Measurements from ENCODE around the gene USP16. TPM values are rescaled to one million over a fixed set of nuclear protein-coding genes. Genes with fewer than 3 reads are reported as not detected.

The USP16 gene
- total RNA-seq, 3 donors from 2014 or later (not counting 1 experiment from before 2014, with no cell fraction given), result 67.9 to 76.9 (median 75.7) TPM

DNA sequence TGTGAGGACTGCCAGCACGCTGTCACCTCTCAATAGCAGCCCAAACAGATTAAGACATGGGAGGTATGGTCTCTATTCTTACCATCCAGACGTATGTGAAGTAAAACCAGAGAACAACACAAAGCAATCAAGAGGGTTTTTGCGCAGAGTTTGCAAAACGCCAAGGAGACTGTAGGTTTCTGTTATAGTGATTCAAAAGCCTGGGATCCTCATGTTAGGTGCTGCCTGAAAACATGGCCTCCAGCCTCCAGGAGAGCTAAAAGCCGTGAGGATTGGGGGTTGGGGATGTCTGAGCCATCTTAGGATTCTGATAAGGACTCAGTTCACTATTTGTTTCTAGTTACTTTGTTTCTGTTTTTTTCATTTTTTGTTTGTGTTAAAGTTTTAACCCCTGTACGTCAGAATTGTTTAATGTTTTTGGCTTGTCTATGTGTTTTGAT is 53.2 kb downstream of the USP16 start:
- peaks cover 57 to 68% of the 10 kb centered on the region in 2 donors for H3K4me1 Mint-ChIP-seq
- Histone ChIP-seq H3K27ac (ENCODE audit: low read length) (peak overlapping the region; percentile 84), H3K4me3 (ENCODE audit: low read length) (peak overlapping the region; percentile 47), H3K4me1 (ENCODE audit: control insufficient read depth, insufficient read depth, low read length) (peaks cover 43% of the 10 kb centered on the region), H3K36me3 (ENCODE audit: control insufficient read depth, insufficient read depth, low read length) (no peaks in the 10 kb centered on the region), H3K27me3 (ENCODE audit: control insufficient read depth, insufficient read depth, low read length) (no peaks in the 10 kb centered on the region), H3K9me3 (ENCODE audit: control insufficient read depth, insufficient read depth, low read length) (no peaks in the 10 kb centered on the region)
- peak overlapping the region; percentile 81 for H3K4me3 Mint-ChIP-seq
- WGBS (ENCODE audit: insufficient coverage), result 55% methylated on average over 5 of the region's 6 CpGs
- no peaks in the 10 kb centered on the region for H3K27me3 Mint-ChIP-seq (ENCODE audit: low read depth in 2 of 2)
- peaks cover 0 to 2% of the 10 kb centered on the region in 2 donors for H3K9me3 Mint-ChIP-seq
- no peak for TF ChIP-seq CTCF (IDR thresholded peaks at IDR 0.05)
- ATAC-seq (no peak), DNase-seq (peak in 1 of 2 donors; percentile 57)
- peak overlapping the region; percentile 92 to 93 for H3K27ac Mint-ChIP-seq
- intact Hi-C loops (cut with micrococcal nuclease), result loop anchor here (10.0 kb wide), 2 partner anchors 193 to 243 kb away; a partner anchor contains a TSS
- no peaks in the 10 kb centered on the region for H3K36me3 Mint-ChIP-seq

DNA sequence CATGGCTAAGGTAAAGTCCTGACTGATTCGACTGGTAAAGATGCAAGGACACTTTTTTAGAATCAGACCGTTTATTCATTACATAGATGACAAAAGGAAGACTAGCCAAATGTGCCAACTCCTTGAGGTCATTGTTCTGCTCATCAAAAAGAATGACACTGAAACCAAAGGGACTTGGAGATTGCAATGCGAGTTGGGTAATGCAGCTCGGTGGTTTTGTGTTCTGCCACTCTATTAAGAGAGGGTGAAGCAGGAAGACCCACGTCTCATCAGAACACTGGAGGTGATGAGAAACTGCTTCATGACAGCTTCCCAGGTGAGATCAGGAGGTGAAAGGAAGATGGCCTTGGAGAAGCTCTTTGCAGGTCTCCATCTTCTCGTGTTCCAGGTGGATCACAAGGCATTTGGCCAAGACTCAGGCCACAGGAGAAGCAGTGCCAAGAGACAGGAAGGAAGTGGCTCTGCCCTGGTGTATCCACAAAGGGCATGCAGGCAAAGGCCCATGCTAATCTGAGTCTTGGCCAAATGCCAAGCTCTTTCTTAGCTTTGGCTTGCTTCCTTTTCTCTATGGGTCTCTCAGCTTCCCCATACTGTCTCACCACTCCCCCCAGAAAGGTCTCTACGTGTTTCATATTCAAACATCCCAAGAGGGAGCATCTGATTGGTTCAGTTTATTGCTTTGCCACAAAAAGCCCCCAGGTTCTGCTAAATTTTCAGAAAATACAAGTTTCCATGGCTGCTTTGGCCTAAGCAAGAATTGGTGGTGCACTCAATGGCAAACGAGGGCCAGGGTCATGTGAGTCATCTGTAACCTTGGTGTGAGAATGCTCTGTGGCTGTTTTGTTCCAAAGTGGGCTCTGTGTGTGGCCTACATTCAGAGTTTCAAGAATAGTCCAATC is 54.6 kb downstream of the USP16 start:
- Mint-ChIP-seq H3K36me3 (no peaks in the 10 kb centered on the region), H3K4me1 (peaks cover 43 to 54% of the 10 kb centered on the region in 2 donors), H3K9me3 (peaks cover 0 to 2% of the 10 kb centered on the region in 2 donors), H3K4me3 (peak overlapping the region; percentile 85), H3K27ac (peak overlapping the region; percentile 92 to 93), H3K27me3 (ENCODE audit: low read depth in 2 of 2) (no peaks in the 10 kb centered on the region)
- ATAC-seq, result peak; percentile 27 to 63 (median 41)
- TF ChIP-seq CTCF (IDR thresholded peaks at IDR 0.05), result no peak
- H3K9me3 ChIP-seq (ENCODE audit: control insufficient read depth, insufficient read depth, low read length), result no peaks in the 10 kb centered on the region
- intact Hi-C loops (cut with micrococcal nuclease), result loop anchor here (10.0 kb wide), 2 partner anchors 194 to 244 kb away; a partner anchor contains a TSS
- no peaks in the 10 kb centered on the region for H3K36me3 ChIP-seq (ENCODE audit: control insufficient read depth, insufficient read depth, low read length)
- H3K27me3 ChIP-seq (ENCODE audit: control insufficient read depth, insufficient read depth, low read length), result no peaks in the 10 kb centered on the region
- H3K27ac ChIP-seq (ENCODE audit: low read length), result peak overlapping the region; percentile 71
- DNase-seq, result peak in 1 of 2 donors; percentile 70
- H3K4me1 ChIP-seq (ENCODE audit: control insufficient read depth, insufficient read depth, low read length), result peaks cover 40% of the 10 kb centered on the region
- H3K4me3 ChIP-seq (ENCODE audit: low read length), result no peak overlapping the region
- WGBS (ENCODE audit: insufficient coverage), result 20% methylated on average over 8 of the region's 8 CpGs

DNA sequence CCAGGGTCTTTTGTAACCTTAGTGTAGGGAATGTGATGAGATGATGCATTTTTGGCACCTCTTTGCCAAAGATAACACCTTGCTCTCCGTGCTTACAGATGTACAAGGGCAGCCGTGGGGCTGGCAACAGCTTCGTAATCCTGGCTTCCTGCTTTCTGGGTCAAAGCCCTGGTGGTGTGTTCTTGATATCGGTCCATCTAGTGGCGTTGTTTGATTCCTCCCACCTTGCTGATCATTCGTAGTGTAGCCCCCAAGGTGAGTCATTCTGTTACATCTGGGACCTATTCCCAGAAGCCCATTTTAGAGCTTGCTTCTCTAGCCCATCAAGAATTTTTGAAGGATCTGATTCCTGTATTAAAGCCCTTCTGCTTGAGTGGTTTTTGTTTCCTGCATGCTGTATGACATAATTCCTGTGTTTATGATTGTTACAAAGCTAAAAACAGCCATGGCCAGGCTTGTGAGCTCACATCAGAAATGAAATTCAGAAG is 56.0 kb downstream of the USP16 start:
- Mint-ChIP-seq H3K4me1 (peaks cover 43 to 48% of the 10 kb centered on the region in 2 donors), H3K4me3 (peak overlapping the region; percentile 85), H3K27me3 (ENCODE audit: low read depth in 2 of 2) (no peaks in the 10 kb centered on the region), H3K9me3 (peaks cover 0 to 2% of the 10 kb centered on the region in 2 donors), H3K36me3 (no peaks in the 10 kb centered on the region), H3K27ac (peak overlapping the region; percentile 92 to 93)
- TF ChIP-seq CTCF (IDR thresholded peaks at IDR 0.05), result no peak
- Histone ChIP-seq H3K36me3 (ENCODE audit: control insufficient read depth, insufficient read depth, low read length) (no peaks in the 10 kb centered on the region), H3K4me3 (ENCODE audit: low read length) (no peak overlapping the region), H3K9me3 (ENCODE audit: control insufficient read depth, insufficient read depth, low read length) (no peaks in the 10 kb centered on the region), H3K27me3 (ENCODE audit: control insufficient read depth, insufficient read depth, low read length) (no peaks in the 10 kb centered on the region), H3K27ac (ENCODE audit: low read length) (peak overlapping the region; percentile 71), H3K4me1 (ENCODE audit: control insufficient read depth, insufficient read depth, low read length) (peaks cover 40% of the 10 kb centered on the region)
- WGBS (ENCODE audit: insufficient coverage), result 36% methylated on average over 6 of the region's 6 CpGs
- intact Hi-C loops (cut with micrococcal nuclease), result no loop called here
- peak; percentile 33 to 60 for DNase-seq
- ATAC-seq, result peak; percentile 57 to 65 (median 60)

Data from natural killer cell (primary cell).